C4-2B (cell line): ENCODE results near the gene MACF1.
A peak's percentile ranks its signal among the peaks of the same experiment; 100 is the strongest.

Experiments used
- H3K27ac ChIP-seq: fragments of 450-650 bp; 2 replicates; pipeline ENCODE4 v1.5.1; 2017
- ZFX ChIP-seq: fragments of 450-650 bp; IDR thresholded peaks from 2 replicates; pipeline ENCODE4 v1.6.1; 2017
- TF ChIP-seq, protein P1 (sequence below): fragments of 450-650 bp; conservative IDR thresholded peaks from 2 replicates; pipeline ENCODE4 v1.5.1; 2017; ENCODE audit warnings: mild to moderate bottlenecking

MACF1 gene

DNA sequence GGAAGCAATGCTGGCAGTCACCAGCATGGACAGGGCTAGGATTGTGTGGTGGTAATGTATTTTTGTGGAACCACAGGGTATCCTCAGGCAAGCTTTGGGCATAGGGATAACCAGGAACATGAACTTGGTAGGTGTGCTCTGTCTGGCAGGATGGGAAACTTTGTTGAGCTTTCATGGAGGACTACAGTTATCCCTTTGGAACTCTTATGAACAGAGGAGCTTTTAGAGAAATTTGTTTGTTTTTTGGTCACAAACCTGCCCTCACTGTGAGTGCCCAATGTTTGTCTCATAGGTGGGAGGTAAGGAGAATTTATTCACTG, 54.4 kb downstream of the MACF1 start:
- no peak for TF ChIP-seq ZFX
- TF ChIP-seq, protein P1, sequence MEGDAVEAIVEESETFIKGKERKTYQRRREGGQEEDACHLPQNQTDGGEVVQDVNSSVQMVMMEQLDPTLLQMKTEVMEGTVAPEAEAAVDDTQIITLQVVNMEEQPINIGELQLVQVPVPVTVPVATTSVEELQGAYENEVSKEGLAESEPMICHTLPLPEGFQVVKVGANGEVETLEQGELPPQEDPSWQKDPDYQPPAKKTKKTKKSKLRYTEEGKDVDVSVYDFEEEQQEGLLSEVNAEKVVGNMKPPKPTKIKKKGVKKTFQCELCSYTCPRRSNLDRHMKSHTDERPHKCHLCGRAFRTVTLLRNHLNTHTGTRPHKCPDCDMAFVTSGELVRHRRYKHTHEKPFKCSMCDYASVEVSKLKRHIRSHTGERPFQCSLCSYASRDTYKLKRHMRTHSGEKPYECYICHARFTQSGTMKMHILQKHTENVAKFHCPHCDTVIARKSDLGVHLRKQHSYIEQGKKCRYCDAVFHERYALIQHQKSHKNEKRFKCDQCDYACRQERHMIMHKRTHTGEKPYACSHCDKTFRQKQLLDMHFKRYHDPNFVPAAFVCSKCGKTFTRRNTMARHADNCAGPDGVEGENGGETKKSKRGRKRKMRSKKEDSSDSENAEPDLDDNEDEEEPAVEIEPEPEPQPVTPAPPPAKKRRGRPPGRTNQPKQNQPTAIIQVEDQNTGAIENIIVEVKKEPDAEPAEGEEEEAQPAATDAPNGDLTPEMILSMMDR: peak; percentile 69
- H3K27ac ChIP-seq: no peak overlapping the region

DNA sequence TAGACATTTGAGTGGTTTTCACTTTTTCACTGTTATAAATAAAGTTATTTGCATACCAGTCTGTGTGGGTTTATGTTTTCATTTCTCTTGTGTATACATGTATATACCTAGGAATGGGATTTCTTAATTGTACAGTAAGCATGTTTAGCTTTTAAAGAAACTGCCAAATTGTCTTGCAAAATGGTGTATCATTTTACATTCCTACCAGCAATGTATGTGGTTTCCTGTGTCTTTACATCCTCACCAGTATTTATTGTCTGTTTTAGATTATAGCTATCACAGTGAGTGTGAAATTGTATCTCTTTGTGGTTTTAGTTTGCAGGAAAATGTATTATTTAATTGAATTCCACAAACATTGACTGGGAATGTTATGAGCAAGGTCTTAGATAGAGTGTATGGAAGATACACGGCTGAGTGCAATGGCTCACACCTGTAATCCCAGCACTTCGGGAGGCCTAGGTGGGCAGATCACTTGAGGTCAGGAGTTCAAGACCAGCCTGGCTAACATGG, 57.3 kb downstream of the MACF1 start:
- TF ChIP-seq, protein P1: no peak
- no peak for TF ChIP-seq ZFX
- H3K27ac ChIP-seq: no peak overlapping the region

DNA sequence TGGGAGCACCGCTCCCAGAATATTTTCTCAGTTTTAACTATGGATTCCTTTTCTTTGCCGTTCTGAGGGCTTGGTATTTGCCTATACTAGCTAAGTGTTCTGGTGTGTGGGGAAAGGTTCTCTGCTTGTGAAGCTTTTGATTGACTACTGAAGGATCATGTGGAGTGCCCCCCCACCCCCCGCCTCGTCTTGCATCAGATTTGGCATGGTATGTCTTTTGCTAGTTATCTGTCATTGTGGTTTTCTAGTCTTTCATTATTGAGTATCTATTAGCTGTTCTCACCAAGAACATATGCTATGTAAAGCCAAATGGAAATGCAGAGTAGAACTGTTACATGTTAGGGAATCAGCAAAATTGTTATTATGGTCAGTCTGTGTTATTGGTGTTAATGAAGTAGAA, 58.3 kb downstream of the MACF1 start:
- H3K27ac ChIP-seq: no peak overlapping the region

DNA sequence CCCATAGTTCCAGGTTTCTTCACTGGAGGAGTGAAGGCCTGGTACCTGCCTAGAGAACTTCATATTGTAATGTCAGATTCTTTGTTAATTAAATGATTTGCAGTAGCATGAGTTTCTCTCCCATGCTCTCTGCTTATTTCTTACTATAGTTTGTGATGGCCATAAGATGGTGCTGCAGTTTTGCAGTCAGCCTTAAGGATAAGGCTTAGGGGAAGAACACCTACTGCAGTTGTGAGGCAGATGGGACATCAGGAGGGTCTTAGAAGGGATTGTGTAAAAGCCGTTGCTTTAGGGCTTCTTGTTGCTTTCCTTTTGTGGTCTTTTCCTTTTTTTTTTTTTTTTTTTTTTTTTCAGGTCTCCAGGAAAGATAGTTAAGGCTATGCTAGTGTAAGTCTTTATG, 61.8 kb downstream of the MACF1 start:
- H3K27ac ChIP-seq: no peak overlapping the region
- TF ChIP-seq, protein P1: peak; percentile 39
- no peak for TF ChIP-seq ZFX

More for the DNA sequence above, 58.3 kb downstream of the MACF1 start:
- no peak for TF ChIP-seq ZFX
- TF ChIP-seq, protein P1: no peak

DNA sequence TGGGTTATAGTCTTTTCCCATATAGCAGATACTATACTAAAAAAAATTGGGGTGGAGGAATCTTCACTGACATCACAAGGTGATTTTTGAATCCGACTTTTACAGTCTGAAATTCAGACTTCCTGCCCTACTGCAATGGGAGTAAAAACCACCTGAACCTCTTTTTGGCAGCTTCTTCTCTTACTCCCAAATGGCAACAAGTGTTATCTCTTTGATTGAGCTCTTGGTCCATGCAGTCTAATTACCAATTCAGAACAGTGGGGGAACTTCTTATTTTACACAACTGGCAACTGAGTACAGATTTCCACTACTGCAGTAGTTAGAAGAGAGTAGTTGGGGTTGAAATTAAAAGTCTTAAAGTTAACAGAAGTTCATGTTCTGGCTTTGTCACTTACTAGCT, 62.3 kb downstream of the MACF1 start:
- TF ChIP-seq, protein P1: no peak
- no peak for TF ChIP-seq ZFX
- no peak overlapping the region for H3K27ac ChIP-seq

DNA sequence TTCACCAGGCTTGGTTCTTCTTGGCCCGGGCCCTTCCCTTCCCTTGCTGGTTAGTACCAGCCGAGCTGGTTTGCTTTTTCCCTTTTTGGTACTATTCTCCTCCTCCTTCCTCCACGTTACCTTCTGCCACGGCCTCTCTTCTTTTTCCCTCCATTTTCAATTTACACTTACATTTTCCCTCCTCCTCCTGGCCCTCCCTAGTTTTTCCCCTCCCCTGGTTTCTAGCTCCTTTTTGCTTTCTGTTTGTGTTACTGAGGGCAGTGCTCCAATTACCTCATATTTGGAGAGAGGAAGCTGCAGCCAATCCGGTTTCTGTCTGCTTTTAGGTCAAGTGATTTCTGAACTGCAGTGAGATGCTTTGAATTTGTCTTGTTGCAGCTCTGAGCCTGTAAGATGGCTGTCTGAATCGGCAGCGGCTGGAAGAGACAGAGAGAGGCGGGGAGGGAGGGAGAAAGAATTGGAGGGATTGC, 63.7 kb downstream of the MACF1 start:
- peak overlapping the region; percentile 54 for H3K27ac ChIP-seq
- TF ChIP-seq, protein P1: no peak
- no peak for TF ChIP-seq ZFX

DNA sequence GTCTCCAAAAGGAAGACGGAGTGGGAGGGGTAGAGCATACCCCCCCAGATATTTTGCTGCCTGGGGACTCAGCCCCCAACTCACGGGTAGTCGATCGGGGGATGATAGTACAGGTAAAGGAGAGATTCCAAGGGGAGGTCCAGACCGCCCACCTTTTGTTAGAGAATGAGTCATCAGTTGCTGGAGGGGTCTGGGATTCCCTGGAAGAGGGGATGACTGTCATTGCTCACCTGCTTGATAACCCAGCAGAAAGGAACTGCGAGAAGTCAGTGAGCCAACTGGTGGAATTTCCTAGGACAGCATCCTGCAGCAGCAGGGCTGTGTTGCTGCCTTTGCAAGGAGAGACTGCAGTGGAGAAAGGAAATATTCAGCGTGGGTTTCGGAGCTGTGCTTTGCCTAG, 64.4 kb downstream of the MACF1 start:
- peak overlapping the region; percentile 54 for H3K27ac ChIP-seq
- TF ChIP-seq ZFX: no peak
- TF ChIP-seq, protein P1: no peak
